Activated CD4-positive, alpha-beta T cell treated with anti-CD3 and anti-CD28 coated beads for 1 hour (primary cell): ENCODE results near the gene C1QTNF6.

Experiments used
- DNase-seq: peaks from one replicate; pipeline ENCODE4 v3.0.0-alpha.2; 2020

C1QTNF6 gene

GRCh38 chr22:37186997-37187522 is 987 bp downstream of the C1QTNF6 start:
- DNase-seq = no peak

GRCh38 chr22:37186228-37186996 is 1.6 kb downstream of the C1QTNF6 start:
- no peak for DNase-seq

- no peak for DNase-seq
These were observed 2.3 kb downstream of the C1QTNF6 start for GRCh38 chr22:37185646-37186227.

GRCh38 chr22:37184816-37185541 is 3.1 kb downstream of the C1QTNF6 start:
- no peak for DNase-seq

- no peak for DNase-seq
These were observed 3.7 kb downstream of the C1QTNF6 start for GRCh38 chr22:37184380-37184755.

- DNase-seq = no peak
These were observed 4.3 kb downstream of the C1QTNF6 start for GRCh38 chr22:37183432-37184379.

GRCh38 chr22:37182949-37183245 is 5.2 kb downstream of the C1QTNF6 start:
- DNase-seq = no peak

- no peak for DNase-seq
These were observed 5.7 kb downstream of the C1QTNF6 start for GRCh38 chr22:37182101-37182948.

GRCh38 chr22:37181681-37182080 is 6.4 kb downstream of the C1QTNF6 start:
- DNase-seq = no peak

- DNase-seq = no peak
These were observed 7.4 kb downstream of the C1QTNF6 start for GRCh38 chr22:37180531-37181231.

GRCh38 chr22:37179622-37180420 is 8.2 kb downstream of the C1QTNF6 start:
- no peak for DNase-seq

GRCh38 chr22:37179126-37179470 is 8.9 kb downstream of the C1QTNF6 start:
- DNase-seq = no peak

- no peak for DNase-seq
These were observed 9.5 kb downstream of the C1QTNF6 start for GRCh38 chr22:37178350-37179125.

- no peak for DNase-seq
These were observed 10.3 kb downstream of the C1QTNF6 start for GRCh38 chr22:37177755-37178154.

GRCh38 chr22:37177221-37177620 is 10.8 kb downstream of the C1QTNF6 start:
- no peak for DNase-seq

GRCh38 chr22:37176464-37177061 is 11.5 kb downstream of the C1QTNF6 start:
- no peak for DNase-seq

GRCh38 chr22:37175414-37176281 is 12.4 kb downstream of the C1QTNF6 start:
- no peak for DNase-seq

- no peak for DNase-seq
These were observed 13.1 kb downstream of the C1QTNF6 start for GRCh38 chr22:37174964-37175363.
